ENCODE data around the gene BBC3.

Gene BBC3

DNA sequence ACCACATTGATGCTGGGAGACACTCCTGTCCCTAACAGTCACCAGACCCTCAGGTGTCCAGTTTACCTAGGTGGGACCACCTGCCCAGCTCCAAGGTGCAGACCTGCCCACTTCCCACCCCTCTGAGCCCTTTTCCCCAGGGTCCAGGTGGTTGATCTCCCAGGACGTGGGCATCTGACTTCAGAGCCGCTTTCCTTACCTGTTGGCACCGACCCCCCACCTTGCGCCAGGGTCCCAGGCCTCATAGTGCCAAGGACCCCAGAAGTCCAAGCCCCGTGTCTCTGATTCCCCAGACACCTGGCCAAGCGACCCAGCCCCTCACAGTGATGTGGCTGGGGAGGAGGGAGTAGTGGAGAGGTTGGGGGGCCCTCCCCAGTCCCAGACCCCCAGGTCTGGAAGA, 9.6 kb upstream of the BBC3 start:
- H3K27ac ChIP-seq (ENCODE audit: low read depth, low read length) = peak overlapping the region; percentile 42
- H3K4me3 ChIP-seq (ENCODE audit: low read depth in 1 of 2, low read length in 2 of 2) = no peak overlapping the region
- H3K9ac ChIP-seq (ENCODE audit: low read length) = no peak overlapping the region
- peaks cover 35% of the 10 kb centered on the region for H3K4me1 ChIP-seq (ENCODE audit: insufficient read depth, low read length)
- no peaks in the 10 kb centered on the region for H3K9me3 ChIP-seq (ENCODE audit: low read length)
- H3K27me3 ChIP-seq (ENCODE audit: control insufficient read depth in 1 of 2, insufficient read depth in 2 of 2, low read length in 2 of 2) = peaks cover 0 to 8% of the 10 kb centered on the region in 2 donors
- H3K36me3 ChIP-seq (ENCODE audit: insufficient read depth, low read length) = no peaks in the 10 kb centered on the region

DNA sequence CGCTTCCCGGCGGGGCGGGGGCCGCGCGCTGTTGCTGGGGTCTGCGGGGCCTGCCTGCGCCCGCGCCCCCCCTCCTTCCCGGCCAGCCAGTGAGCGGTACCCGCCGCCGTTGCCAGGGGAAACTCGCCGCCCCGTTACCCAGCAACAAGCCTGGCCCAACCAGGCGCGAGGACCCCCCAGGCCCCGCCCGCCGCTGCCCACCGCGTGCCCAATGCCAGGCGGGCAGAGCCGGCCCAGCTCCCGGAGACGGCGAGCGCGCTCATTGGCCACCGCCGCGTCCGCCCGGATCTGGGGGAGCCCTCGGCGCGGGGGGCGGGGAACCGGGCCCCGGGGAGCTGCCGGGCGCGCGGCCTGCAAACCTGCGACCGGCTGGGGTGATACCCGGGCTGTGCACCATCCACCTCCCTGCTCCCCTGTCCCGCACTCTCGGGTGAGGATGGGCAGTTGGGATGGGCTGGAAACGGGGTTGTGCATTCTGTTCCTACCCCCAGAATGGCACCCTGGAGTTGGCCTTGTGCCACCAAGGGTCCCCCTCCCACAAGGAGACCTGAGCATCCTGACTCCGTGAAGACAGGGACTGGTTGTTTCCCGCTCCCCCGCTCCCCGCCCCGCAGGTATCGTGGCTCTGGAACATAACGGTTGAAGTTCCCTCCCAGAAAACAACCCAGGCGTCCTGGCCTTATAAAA, 8.8 kb upstream of the BBC3 start:
- Histone ChIP-seq H3K27ac (ENCODE audit: low read depth, low read length) (peak overlapping the region; percentile 34), H3K36me3 (ENCODE audit: insufficient read depth, low read length) (no peaks in the 10 kb centered on the region), H3K4me1 (ENCODE audit: insufficient read depth, low read length) (peaks cover 35% of the 10 kb centered on the region), H3K9ac (ENCODE audit: low read length) (no peak overlapping the region), H3K9me3 (ENCODE audit: low read length) (no peaks in the 10 kb centered on the region), H3K4me3 (ENCODE audit: low read depth in 1 of 2, low read length in 2 of 2) (peak overlapping the region in 1 of 2 donors; percentile 38), H3K27me3 (ENCODE audit: control insufficient read depth in 1 of 2, insufficient read depth in 2 of 2, low read length in 2 of 2) (peaks cover 0 to 8% of the 10 kb centered on the region in 2 donors)

GRCh38 chr19:47239152-47239551, 8.2 kb upstream of the BBC3 start:
- Histone ChIP-seq H3K4me3 (ENCODE audit: low read depth in 1 of 2, low read length in 2 of 2) (no peak overlapping the region), H3K9ac (ENCODE audit: low read length) (no peak overlapping the region), H3K4me1 (ENCODE audit: insufficient read depth, low read length) (peaks cover 35% of the 10 kb centered on the region), H3K9me3 (ENCODE audit: low read length) (no peaks in the 10 kb centered on the region), H3K27ac (ENCODE audit: low read depth, low read length) (no peak overlapping the region), H3K36me3 (ENCODE audit: insufficient read depth, low read length) (no peaks in the 10 kb centered on the region), H3K27me3 (ENCODE audit: control insufficient read depth in 1 of 2, insufficient read depth in 2 of 2, low read length in 2 of 2) (peaks cover 0 to 8% of the 10 kb centered on the region in 2 donors)

DNA sequence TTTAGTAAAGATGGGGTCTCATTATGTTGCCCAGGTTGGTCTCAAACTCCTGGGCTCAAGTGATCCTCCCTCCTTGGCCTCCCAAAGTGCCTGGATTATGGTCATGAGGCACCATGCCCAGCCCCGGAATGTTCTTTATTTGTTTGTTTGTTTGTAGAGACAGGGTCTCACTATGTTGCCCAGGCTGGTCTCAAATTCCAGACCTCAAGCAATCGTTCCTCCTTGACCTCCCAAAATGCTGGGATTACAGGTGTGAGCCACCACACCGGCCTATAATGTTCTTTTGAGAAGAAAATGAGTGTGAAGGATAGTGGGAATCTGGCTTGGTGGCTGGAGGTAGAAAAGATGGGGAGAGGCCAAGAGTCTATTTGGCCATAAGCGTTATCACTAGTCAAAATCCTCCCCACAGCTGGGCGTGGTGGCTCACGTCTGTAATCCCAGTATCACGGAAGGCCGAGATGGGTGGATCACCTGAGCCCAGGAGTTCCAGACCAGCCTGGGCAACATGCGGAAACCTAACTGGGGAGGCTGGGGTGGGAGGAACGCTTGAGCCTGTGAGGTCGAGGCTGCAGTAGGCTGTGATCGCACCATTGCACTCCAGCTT, 5.2 kb upstream of the BBC3 start:
- peaks cover 0 to 8% of the 10 kb centered on the region in 2 donors for H3K27me3 ChIP-seq (ENCODE audit: control insufficient read depth in 1 of 2, insufficient read depth in 2 of 2, low read length in 2 of 2)
- no peak overlapping the region for H3K27ac ChIP-seq (ENCODE audit: low read depth, low read length)
- H3K4me1 ChIP-seq (ENCODE audit: insufficient read depth, low read length) = peaks cover 25% of the 10 kb centered on the region
- no peak overlapping the region for H3K9ac ChIP-seq (ENCODE audit: low read length)
- no peak overlapping the region for H3K4me3 ChIP-seq (ENCODE audit: low read depth in 1 of 2, low read length in 2 of 2)
- no peaks in the 10 kb centered on the region for H3K9me3 ChIP-seq (ENCODE audit: low read length)
- no peaks in the 10 kb centered on the region for H3K36me3 ChIP-seq (ENCODE audit: insufficient read depth, low read length)

DNA sequence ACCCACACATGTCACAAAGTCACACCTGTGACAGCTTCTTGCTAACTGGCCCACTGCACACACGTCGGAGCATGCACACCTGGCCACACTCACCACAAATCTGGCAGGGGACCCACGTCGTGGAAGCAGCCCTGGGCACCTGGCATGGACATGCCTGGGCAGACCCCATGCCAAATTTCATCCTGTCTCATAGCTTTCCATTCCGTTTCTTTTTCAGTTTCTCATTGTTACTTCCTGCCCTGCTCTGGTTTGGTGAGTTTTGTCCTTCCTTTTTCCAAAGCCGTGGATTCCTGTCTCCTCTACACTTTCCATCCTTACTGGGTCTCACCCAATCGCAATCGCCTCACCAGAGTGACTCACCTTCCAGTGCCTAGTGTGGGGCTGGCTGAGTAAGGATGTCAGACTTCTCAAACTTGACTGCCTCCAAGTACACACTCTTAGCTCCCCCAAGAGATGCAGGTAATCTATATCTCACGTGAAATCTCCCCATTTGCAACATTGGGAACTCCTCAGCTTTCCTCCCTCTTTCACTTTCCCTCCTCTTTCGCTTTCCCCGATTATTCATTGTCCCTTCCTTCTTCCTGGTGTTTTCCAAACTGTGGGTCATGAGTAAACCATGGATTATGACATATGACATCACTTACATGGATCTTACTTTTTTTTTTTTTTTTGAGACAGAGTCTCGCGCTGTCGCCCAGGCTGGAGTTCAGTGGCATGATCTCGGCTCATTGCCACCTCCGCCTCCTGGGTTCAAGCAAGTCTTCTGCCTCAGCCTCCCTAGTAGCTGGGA, 1.6 kb upstream of the BBC3 start:
- H3K9ac ChIP-seq (ENCODE audit: low read length) = no peak overlapping the region
- no peaks in the 10 kb centered on the region for H3K27me3 ChIP-seq (ENCODE audit: control insufficient read depth in 1 of 2, insufficient read depth in 2 of 2, low read length in 2 of 2)
- peak overlapping the region; percentile 59 for H3K27ac ChIP-seq (ENCODE audit: low read depth, low read length)
- H3K4me3 ChIP-seq (ENCODE audit: low read depth in 1 of 2, low read length in 2 of 2) = no peak overlapping the region
- H3K9me3 ChIP-seq (ENCODE audit: low read length) = no peaks in the 10 kb centered on the region
- H3K4me1 ChIP-seq (ENCODE audit: insufficient read depth, low read length) = peaks cover 25% of the 10 kb centered on the region
- no peaks in the 10 kb centered on the region for H3K36me3 ChIP-seq (ENCODE audit: insufficient read depth, low read length)

DNA sequence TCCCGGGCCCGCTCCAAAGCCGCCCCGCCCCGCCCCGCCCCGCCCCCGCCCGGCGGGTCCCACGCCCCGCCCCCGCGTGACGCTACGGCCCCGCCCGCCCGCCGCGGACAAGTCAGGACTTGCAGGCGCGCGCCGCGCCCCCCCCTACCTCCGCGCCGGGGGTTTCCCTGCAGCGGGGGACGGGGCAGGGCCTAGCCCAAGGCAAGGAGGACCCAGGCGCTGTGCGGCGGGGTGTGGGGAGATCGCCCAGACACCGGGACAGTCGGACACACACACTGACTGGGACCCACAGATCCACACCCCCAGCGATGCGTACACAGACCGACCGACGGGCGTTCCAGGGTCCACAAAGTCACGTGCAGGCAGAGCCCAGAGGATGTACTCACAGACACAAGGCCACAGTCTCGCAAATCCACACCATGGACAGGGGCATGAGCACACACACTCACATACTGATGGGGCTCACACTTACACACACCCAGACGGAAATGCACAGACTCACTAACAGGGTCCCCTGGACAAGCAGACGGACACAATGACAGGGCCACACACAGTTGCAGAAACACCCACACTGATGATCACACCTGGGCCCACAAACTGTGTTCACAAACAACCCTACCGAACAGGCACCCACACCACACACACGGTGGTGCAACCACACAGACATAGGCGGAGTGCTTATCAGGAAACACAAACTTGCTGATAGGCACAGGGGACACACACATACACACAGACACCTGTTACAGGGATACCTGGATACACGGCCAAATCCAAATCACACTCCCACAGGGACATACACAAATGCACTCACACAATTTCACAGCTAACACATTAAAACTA, 436 bp upstream of the BBC3 start:
- peak overlapping the region; percentile 38 to 65 for H3K4me3 ChIP-seq (ENCODE audit: low read depth in 1 of 2, low read length in 2 of 2)
- H3K9me3 ChIP-seq (ENCODE audit: low read length) = no peaks in the 10 kb centered on the region
- H3K36me3 ChIP-seq (ENCODE audit: insufficient read depth, low read length) = no peaks in the 10 kb centered on the region
- H3K9ac ChIP-seq (ENCODE audit: low read length) = peak overlapping the region; percentile 5
- peak overlapping the region; percentile 98 for H3K27ac ChIP-seq (ENCODE audit: low read depth, low read length)
- H3K27me3 ChIP-seq (ENCODE audit: control insufficient read depth in 1 of 2, insufficient read depth in 2 of 2, low read length in 2 of 2) = no peaks in the 10 kb centered on the region
- peaks cover 36% of the 10 kb centered on the region for H3K4me1 ChIP-seq (ENCODE audit: insufficient read depth, low read length)

GRCh38 chr19:47230054-47230920, 712 bp downstream of the BBC3 start:
- Histone ChIP-seq H3K27me3 (ENCODE audit: control insufficient read depth in 1 of 2, insufficient read depth in 2 of 2, low read length in 2 of 2) (no peaks in the 10 kb centered on the region), H3K4me1 (ENCODE audit: insufficient read depth, low read length) (peaks cover 41% of the 10 kb centered on the region)

DNA sequence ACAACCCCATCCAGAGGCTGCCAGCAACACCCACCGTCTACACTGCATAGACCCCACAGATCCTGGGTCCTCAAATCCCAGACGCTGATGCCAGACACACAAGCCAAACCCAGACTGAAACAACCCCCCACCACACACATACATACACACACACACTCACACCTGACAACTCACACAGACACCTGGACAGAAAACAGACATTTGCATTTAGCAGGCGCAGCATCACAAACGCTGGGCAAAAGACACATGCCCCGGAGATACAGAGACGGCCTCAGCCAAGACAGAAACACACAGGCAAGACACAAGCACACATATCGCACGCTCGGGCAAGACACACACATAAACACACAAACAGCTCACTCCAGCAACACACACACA, 1.3 kb downstream of the BBC3 start:
- Histone ChIP-seq H3K4me3 (ENCODE audit: low read depth in 1 of 2, low read length in 2 of 2) (peak overlapping the region; percentile 56 to 99), H3K36me3 (ENCODE audit: insufficient read depth, low read length) (no peaks in the 10 kb centered on the region), H3K27me3 (ENCODE audit: control insufficient read depth in 1 of 2, insufficient read depth in 2 of 2, low read length in 2 of 2) (no peaks in the 10 kb centered on the region), H3K27ac (ENCODE audit: low read depth, low read length) (peak overlapping the region; percentile 100), H3K9ac (ENCODE audit: low read length) (peak overlapping the region; percentile 30), H3K9me3 (ENCODE audit: low read length) (no peaks in the 10 kb centered on the region), H3K4me1 (ENCODE audit: insufficient read depth, low read length) (peaks cover 42% of the 10 kb centered on the region)

More at GRCh38 chr19:47230054-47230920, 712 bp downstream of the BBC3 start:
- no peaks in the 10 kb centered on the region for H3K36me3 ChIP-seq (ENCODE audit: insufficient read depth, low read length)
- H3K9ac ChIP-seq (ENCODE audit: low read length) = peak overlapping the region; percentile 30
- peak overlapping the region; percentile 100 for H3K27ac ChIP-seq (ENCODE audit: low read depth, low read length)
- H3K4me3 ChIP-seq (ENCODE audit: low read depth in 1 of 2, low read length in 2 of 2) = peak overlapping the region; percentile 56 to 99
- H3K9me3 ChIP-seq (ENCODE audit: low read length) = no peaks in the 10 kb centered on the region

- H3K4me1 ChIP-seq (ENCODE audit: insufficient read depth, low read length) = peaks cover 42% of the 10 kb centered on the region
- peak overlapping the region; percentile 47 for H3K9ac ChIP-seq (ENCODE audit: low read length)
- H3K9me3 ChIP-seq (ENCODE audit: low read length) = no peaks in the 10 kb centered on the region
- H3K4me3 ChIP-seq (ENCODE audit: low read depth in 1 of 2, low read length in 2 of 2) = peak overlapping the region; percentile 56 to 99
- H3K36me3 ChIP-seq (ENCODE audit: insufficient read depth, low read length) = no peaks in the 10 kb centered on the region
- no peaks in the 10 kb centered on the region for H3K27me3 ChIP-seq (ENCODE audit: control insufficient read depth in 1 of 2, insufficient read depth in 2 of 2, low read length in 2 of 2)
- H3K27ac ChIP-seq (ENCODE audit: low read depth, low read length) = peak overlapping the region; percentile 100
Measured at GRCh38 chr19:47228937-47229675, 1.9 kb downstream of the BBC3 start.
